ENCODE data around the gene JMJD8.

Gene JMJD8

DNA sequence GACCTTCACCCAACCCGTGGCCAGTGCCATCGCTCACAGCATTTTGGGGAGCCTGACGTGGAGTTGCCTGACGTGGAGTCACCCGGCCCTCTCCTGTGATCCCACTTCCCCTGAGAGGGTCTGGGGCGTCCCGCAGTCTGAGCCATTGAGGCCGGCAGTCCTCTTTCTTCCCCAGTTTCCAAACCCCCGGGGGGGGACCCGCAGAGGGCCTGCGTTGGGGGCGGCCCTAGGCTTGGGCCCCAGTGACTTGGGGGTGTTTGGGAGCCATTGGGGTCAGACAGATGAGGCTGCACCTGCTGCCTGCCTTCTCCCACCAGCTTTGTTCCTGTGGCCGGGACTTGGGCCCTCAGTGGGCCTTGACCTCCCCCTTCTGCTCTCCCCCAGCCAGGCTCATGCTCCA is 14.5 kb downstream of the JMJD8 start:
- in situ Hi-C loops (cut with MboI; ENCODE audit: low sequenced_read_pairs, unreplicated experiment): no loop called here
- no peak for DNase-seq (ENCODE audit: low spot score)
- TF ChIP-seq, protein P1, sequence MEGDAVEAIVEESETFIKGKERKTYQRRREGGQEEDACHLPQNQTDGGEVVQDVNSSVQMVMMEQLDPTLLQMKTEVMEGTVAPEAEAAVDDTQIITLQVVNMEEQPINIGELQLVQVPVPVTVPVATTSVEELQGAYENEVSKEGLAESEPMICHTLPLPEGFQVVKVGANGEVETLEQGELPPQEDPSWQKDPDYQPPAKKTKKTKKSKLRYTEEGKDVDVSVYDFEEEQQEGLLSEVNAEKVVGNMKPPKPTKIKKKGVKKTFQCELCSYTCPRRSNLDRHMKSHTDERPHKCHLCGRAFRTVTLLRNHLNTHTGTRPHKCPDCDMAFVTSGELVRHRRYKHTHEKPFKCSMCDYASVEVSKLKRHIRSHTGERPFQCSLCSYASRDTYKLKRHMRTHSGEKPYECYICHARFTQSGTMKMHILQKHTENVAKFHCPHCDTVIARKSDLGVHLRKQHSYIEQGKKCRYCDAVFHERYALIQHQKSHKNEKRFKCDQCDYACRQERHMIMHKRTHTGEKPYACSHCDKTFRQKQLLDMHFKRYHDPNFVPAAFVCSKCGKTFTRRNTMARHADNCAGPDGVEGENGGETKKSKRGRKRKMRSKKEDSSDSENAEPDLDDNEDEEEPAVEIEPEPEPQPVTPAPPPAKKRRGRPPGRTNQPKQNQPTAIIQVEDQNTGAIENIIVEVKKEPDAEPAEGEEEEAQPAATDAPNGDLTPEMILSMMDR (IDR thresholded peaks at IDR 0.05; ENCODE audit: borderline replicate concordance, control extremely low read depth, extremely low read depth, insufficient read depth, missing control alignments): no peak

DNA sequence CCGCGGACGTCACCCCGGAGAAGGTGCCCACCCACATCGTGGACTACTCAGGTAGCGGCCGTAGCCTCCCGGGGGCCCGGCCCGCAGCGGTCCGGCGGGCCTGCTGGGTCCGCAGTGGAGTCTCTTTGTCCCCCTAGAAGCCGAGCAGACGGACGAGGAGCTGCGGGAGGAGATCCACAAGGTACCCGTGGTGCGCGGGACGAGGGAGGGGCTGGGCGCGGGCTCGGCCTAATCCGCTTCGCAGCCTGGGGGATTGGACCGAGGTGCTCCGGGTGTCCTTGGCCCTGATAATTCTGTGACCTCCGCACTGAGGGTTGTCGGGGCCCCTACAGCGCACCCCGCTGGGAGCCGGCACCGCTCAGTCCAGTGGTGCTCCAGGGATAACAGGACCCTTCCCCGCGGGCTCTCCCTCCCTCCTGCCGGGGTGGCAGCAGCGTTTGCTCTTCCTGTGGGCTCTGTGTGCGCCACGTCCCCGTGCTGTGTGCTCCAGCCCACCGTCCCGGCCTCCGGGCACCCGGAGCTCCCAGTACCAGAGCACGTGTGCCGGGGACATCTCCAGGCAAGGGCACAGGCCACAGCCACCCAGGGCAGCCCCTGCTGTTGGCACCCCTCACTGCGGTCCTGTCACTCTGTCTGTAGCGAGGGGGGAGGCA is 15.5 kb downstream of the JMJD8 start:
- no peak for DNase-seq (ENCODE audit: low spot score)
- TF ChIP-seq, protein P1 (IDR thresholded peaks at IDR 0.05; ENCODE audit: borderline replicate concordance, control extremely low read depth, extremely low read depth, insufficient read depth, missing control alignments): no peak
- in situ Hi-C loops (cut with MboI; ENCODE audit: low sequenced_read_pairs, unreplicated experiment): no loop called here

DNA sequence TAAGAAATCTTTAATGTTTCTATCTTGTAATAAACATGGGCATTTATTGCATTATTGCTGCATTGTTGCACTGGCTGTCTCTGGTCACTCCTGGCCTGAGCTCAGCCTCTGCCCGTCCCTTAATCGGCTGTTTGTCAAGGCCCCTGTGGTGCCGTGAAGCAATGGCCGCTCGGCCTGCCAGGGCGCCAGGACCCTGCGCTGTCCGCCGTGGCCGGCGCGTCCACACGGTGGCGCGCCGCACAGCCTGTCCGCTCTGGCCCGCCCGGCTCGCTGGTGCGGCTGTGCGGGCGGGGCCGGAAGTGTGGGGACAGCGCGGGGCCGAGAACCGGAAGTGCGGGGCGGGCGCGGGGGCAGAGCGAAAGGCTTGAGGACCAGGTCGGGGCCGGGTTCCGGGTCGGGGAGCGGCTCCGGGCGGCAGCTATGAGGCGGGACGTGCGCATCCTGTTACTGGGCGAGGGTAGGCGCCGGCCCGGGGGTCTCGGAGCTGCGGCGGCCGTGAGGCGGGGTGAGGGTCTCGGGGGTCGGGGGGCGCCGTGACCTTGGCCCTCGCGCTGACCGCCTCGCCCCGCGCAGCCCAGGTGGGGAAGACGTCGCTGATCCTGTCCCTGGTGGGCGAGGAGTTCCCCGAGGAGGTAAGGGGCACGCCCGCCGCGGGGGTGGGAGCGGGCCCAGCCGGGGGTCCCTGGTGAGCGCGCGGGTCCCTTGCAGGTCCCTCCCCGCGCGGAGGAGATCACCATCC is 16.2 kb downstream of the JMJD8 start, which contains the start of gene RHOT2:
TSS of gene RHOT2 (plus strand) at position 353 of the 739 bp plus-strand sequence. CDS start at position 421, 68 bp downstream.
- peak; percentile 95 for DNase-seq (ENCODE audit: low spot score)
- in situ Hi-C loops (cut with MboI; ENCODE audit: low sequenced_read_pairs, unreplicated experiment): no loop called here
- TF ChIP-seq, protein P1 (IDR thresholded peaks at IDR 0.05; ENCODE audit: borderline replicate concordance, control extremely low read depth, extremely low read depth, insufficient read depth, missing control alignments): peak; percentile 99

DNA sequence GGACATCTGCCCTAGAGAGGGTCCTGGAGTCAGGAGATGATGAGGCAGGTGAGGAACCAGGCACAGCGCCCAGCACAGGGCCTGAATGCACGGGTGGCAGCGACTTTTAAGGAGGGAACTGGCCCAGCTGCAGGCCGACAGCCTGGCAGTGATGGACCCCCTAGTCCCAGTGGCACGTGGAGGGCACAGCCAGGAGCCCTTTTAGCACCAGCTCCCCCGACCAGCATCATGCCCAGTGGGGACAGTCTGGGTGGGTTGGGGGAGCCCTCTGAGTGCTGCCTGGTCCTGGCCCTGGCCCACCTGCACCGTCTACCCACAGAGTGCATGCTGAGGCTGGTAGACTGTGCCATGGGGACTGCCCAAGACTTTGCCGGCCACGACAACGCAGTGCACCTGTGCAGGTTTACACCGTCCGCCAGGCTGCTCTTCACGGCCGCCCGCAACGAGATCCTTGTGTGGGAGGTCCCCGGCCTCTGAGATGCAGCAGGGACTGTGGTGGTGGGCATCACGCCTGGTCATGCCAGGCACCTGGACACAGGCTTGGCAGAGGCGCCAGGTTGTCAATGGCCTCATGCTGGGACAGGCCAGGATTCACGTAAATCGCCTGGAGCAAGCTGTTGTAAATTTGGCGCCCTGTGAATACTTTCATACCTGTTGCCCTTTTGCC is 16.9 kb downstream of the JMJD8 start:
- DNase-seq (ENCODE audit: low spot score): no peak
- in situ Hi-C loops (cut with MboI; ENCODE audit: low sequenced_read_pairs, unreplicated experiment): no loop called here
- TF ChIP-seq, protein P1 (IDR thresholded peaks at IDR 0.05; ENCODE audit: borderline replicate concordance, control extremely low read depth, extremely low read depth, insufficient read depth, missing control alignments): no peak

DNA sequence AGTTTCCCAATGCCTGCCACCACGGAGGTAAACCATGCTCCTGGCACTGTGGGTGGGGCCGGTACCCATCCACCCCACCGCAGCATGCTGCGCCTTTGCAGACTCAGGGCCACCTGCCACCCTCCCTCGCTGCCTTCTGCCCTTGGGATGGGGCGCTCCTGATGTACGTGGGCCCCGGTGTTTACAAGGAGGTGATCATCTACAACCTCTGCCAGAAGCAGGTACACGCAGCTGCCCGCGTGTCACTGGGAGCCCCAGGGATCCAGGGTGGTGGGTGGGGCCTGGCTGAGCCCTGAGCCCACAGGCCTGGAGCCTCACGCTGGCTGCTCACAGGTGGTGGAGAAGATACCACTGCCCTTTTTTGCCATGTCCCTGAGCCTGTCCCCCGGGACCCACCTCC is 17.6 kb downstream of the JMJD8 start:
- in situ Hi-C loops (cut with MboI; ENCODE audit: low sequenced_read_pairs, unreplicated experiment): no loop called here
- TF ChIP-seq, protein P1 (IDR thresholded peaks at IDR 0.05; ENCODE audit: borderline replicate concordance, control extremely low read depth, extremely low read depth, insufficient read depth, missing control alignments): no peak
- no peak for DNase-seq (ENCODE audit: low spot score)

DNA sequence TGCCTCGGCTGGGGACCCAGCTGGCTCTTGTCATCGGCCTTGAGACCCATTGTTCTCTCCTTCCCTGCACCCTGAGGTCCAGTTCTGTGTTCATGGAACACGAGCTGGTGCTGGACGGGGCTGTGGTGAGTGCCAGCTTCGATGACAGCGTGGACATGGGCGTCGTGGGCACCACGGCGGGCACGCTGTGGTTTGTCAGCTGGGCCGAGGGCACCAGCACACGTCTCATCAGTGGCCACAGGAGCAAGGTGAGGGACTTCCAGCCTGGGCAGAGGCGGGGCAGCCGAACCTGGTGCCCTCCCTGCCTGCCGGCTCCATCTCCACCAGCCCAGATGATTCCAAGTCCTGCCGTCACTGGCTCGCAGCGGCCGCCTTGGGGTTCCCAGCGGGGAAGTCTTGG is 21.5 kb downstream of the JMJD8 start:
- TF ChIP-seq, protein P1 (IDR thresholded peaks at IDR 0.05; ENCODE audit: borderline replicate concordance, control extremely low read depth, extremely low read depth, insufficient read depth, missing control alignments): no peak
- in situ Hi-C loops (cut with MboI; ENCODE audit: low sequenced_read_pairs, unreplicated experiment): no loop called here
- no peak for DNase-seq (ENCODE audit: low spot score)

All from GM13976 (cell line).